Testis (tissue), 2 donors: ENCODE data around the gene GLYATL1.

Source experiments
- CTCF ChIP-seq, 3 experiments: fragments of 450-650 bp in 2 of 3; fragments of 200-600 bp in 1 of 3; sonication (generic) in 1 of 3; IDR thresholded peaks; one replicate each; pipeline ENCODE4 v1.5.1; 2016 to 2019; ENCODE audit warnings: antibody characterized with exemption in 3 of 3, mild to moderate bottlenecking in 2 of 3, moderate library complexity in 1 of 3
- POLR2A ChIP-seq: fragments of 450-650 bp; IDR thresholded peaks from one replicate; pipeline ENCODE4 v1.6.1; 2017; ENCODE audit warnings: antibody characterized with exemption, mild to moderate bottlenecking, moderate library complexity

- TF ChIP-seq CTCF (IDR thresholded peaks at IDR 0.05): no peak
- TF ChIP-seq POLR2A: no peak
These were observed 13.0 kb upstream of the GLYATL1 start for GRCh38 chr11:58926251-58926650.
